Central memory CD8-positive, alpha-beta T cell (primary cell): Measurements from ENCODE around the gene RGS14.

Source experiments
- ATAC-seq: fragments of 150-1000 bp; cut with Tn5 transposase; replicated peaks from 2 replicates; pipeline ENCODE4 v1.10.0; 2022; ENCODE audit warnings: mild to moderate bottlenecking, moderate FRiP score, moderate number of reproducible peaks; ENCODE audit not compliant: poor library complexity, severe bottlenecking; ENCODE audit errors: extremely low read depth
- DNase-seq, 2 donors: peaks; one replicate each; pipeline ENCODE4 v3.0.0; 2021; ENCODE audit warnings: low spot score in 2 of 2
- H3K27ac Mint-ChIP-seq: one replicate; pipeline ENCODE4 v1.8.0; 2022; ENCODE audit warnings: low read depth, mild to moderate bottlenecking, moderate library complexity, mixed read lengths
- H3K27me3 Mint-ChIP-seq: one replicate; pipeline ENCODE4 v1.8.0; 2022; ENCODE audit warnings: mixed read lengths
- H3K36me3 Mint-ChIP-seq: one replicate; pipeline ENCODE4 v1.8.0; 2022; ENCODE audit warnings: mild to moderate bottlenecking, moderate library complexity, mixed read lengths; ENCODE audit not compliant: insufficient read depth
- H3K4me1 Mint-ChIP-seq: one replicate; pipeline ENCODE4 v1.8.0; 2022; ENCODE audit warnings: mixed read lengths
- H3K4me3 Mint-ChIP-seq: one replicate; pipeline ENCODE4 v1.8.0; 2022; ENCODE audit warnings: mild to moderate bottlenecking, moderate library complexity, mixed read lengths
- H3K9me3 Mint-ChIP-seq: one replicate; pipeline ENCODE4 v1.8.0; 2022; ENCODE audit warnings: mixed read lengths

RGS14 gene

GRCh38 chr5:177421062-177421798, 63.5 kb downstream of the RGS14 start:
- ATAC-seq = no peak
- Mint-ChIP-seq H3K4me1 (peaks cover 16% of the 10 kb centered on the region), H3K27ac (no peak overlapping the region), H3K9me3 (no peaks in the 10 kb centered on the region), H3K36me3 (peaks cover 6% of the 10 kb centered on the region), H3K27me3 (no peaks in the 10 kb centered on the region), H3K4me3 (no peak overlapping the region)
- no peak for DNase-seq
